OCI-LY1 (cell line): ENCODE measurements around the gene ZNF106.

Source experiments
- H2AFZ ChIP-seq: fragments of 200-600 bp; sonication (generic), shearing (Covaris generic); 2 replicates; pipeline ENCODE4 v1.6.0; 2014; ENCODE audit warnings: antibody characterized with exemption, mild to moderate bottlenecking, low read length
- H3F3A ChIP-seq: fragments of 200-600 bp; sonication (generic), shearing (Covaris generic); 2 replicates; pipeline ENCODE4 v1.6.0; 2014; ENCODE audit warnings: mild to moderate bottlenecking, antibody characterized with exemption, low read length, moderate library complexity; ENCODE audit not compliant: insufficient read depth
- H3K27ac ChIP-seq: fragments of 200-600 bp; sonication (generic); 2 replicates; pipeline ENCODE4 v1.5.1; 2014; ENCODE audit warnings: low read length, mixed run types, mild to moderate bottlenecking, low read depth; ENCODE audit not compliant: poor library complexity, severe bottlenecking
- H3K27me3 ChIP-seq: fragments of 200-600 bp; sonication (generic); 2 replicates; pipeline ENCODE4 v1.6.0; 2014; ENCODE audit warnings: antibody characterized with exemption, mild to moderate bottlenecking, low read length, moderate library complexity; ENCODE audit not compliant: insufficient read depth
- H3K36me3 ChIP-seq: fragments of 200-600 bp; sonication (generic); 2 replicates; pipeline ENCODE4 v1.6.1; 2014; ENCODE audit warnings: mild to moderate bottlenecking, antibody characterized with exemption, low read length, moderate library complexity, mixed read lengths; ENCODE audit not compliant: insufficient read depth
- H3K4me1 ChIP-seq: fragments of 200-600 bp; sonication (generic); 2 replicates; pipeline ENCODE4 v1.5.1; 2014; ENCODE audit warnings: mild to moderate bottlenecking, low read length, moderate library complexity; ENCODE audit not compliant: insufficient read depth, severe bottlenecking
- H3K4me2 ChIP-seq: fragments of 200-600 bp; sonication (generic), shearing (Covaris generic); 2 replicates; pipeline ENCODE4 v1.6.1; 2014; ENCODE audit warnings: low read length
- H3K4me3 ChIP-seq: fragments of 200-600 bp; sonication (generic); 2 replicates; pipeline ENCODE4 v1.5.1; 2014; ENCODE audit warnings: low read length, low read depth, mild to moderate bottlenecking, mixed read lengths; ENCODE audit not compliant: poor library complexity, severe bottlenecking
- H3K79me2 ChIP-seq: fragments of 200-600 bp; shearing (Covaris generic); 2 replicates; pipeline ENCODE4 v1.6.1; 2016; ENCODE audit warnings: mixed run types, low read length, mixed read lengths; ENCODE audit not compliant: insufficient read depth
- H3K9ac ChIP-seq: fragments of 200-600 bp; sonication (generic), shearing (Covaris generic); 2 replicates; pipeline ENCODE4 v1.6.1; 2014; ENCODE audit warnings: mild to moderate bottlenecking, low read length, mixed read lengths
- H3K9me2 ChIP-seq: fragments of 200-600 bp; sonication (generic), shearing (Covaris generic); 2 replicates; pipeline ENCODE4 v1.6.1; 2014; ENCODE audit warnings: low read depth, mild to moderate bottlenecking, low read length, mixed read lengths
- H3K9me3 ChIP-seq: fragments of 200-600 bp; shearing (Covaris generic); 2 replicates; pipeline ENCODE4 v1.6.1; 2014; ENCODE audit warnings: low read length, mixed read lengths
- H4K20me1 ChIP-seq: fragments of 200-600 bp; sonication (generic), shearing (Covaris generic); 2 replicates; pipeline ENCODE4 v1.6.0; 2016; ENCODE audit warnings: mild to moderate bottlenecking, low read length; ENCODE audit not compliant: insufficient read depth
- EZH2 ChIP-seq: fragments of 200-600 bp; sonication (generic), shearing (Covaris generic); IDR thresholded peaks from 2 replicates; pipeline ENCODE4 v1.8.0; 2017; ENCODE audit warnings: borderline replicate concordance, mixed run types, mild to moderate bottlenecking, antibody characterized with exemption, low read length, moderate library complexity, mixed read lengths
- TF ChIP-seq, protein P1 (sequence below): fragments of 200-600 bp; sonication (generic), shearing (Covaris generic); IDR thresholded peaks from 2 replicates; pipeline ENCODE4 v1.5.1; 2017; ENCODE audit warnings: mild to moderate bottlenecking, antibody characterized with exemption, low read length, moderate library complexity, mixed read lengths

ZNF106 gene

DNA sequence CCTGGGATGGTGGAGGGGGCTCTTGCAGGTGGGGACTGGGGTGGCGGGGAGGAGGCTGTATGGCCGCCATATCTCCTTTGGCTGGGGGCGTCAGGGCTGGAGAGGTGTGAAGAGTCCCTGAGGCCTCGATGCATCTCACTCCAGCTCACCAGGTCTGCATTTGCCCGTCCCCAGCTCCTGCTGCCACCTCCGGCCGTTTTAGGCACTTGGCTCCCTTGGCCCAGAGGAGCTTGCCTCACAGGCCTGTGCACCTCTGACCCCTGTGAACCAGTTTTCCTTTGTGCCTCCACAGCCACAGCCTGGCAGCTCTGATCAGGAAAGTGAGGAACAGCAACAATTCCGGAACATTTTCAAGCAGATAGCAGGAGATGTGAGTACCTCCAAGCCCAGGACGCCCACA, 81.9 kb downstream of the ZNF106 start:
- TF ChIP-seq, protein P1, sequence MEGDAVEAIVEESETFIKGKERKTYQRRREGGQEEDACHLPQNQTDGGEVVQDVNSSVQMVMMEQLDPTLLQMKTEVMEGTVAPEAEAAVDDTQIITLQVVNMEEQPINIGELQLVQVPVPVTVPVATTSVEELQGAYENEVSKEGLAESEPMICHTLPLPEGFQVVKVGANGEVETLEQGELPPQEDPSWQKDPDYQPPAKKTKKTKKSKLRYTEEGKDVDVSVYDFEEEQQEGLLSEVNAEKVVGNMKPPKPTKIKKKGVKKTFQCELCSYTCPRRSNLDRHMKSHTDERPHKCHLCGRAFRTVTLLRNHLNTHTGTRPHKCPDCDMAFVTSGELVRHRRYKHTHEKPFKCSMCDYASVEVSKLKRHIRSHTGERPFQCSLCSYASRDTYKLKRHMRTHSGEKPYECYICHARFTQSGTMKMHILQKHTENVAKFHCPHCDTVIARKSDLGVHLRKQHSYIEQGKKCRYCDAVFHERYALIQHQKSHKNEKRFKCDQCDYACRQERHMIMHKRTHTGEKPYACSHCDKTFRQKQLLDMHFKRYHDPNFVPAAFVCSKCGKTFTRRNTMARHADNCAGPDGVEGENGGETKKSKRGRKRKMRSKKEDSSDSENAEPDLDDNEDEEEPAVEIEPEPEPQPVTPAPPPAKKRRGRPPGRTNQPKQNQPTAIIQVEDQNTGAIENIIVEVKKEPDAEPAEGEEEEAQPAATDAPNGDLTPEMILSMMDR: no peak
- no peak for TF ChIP-seq EZH2
- H3K9me3 ChIP-seq: no peaks in the 10 kb centered on the region
- no peaks in the 10 kb centered on the region for H3F3A ChIP-seq
- H2AFZ ChIP-seq: no peak overlapping the region
- H3K4me2 ChIP-seq: no peak overlapping the region
- H3K36me3 ChIP-seq: peaks cover 24% of the 10 kb centered on the region
- H3K79me2 ChIP-seq: no peaks in the 10 kb centered on the region
- H3K4me1 ChIP-seq: no peaks in the 10 kb centered on the region
- H3K4me3 ChIP-seq: no peak overlapping the region
- no peak overlapping the region for H3K9ac ChIP-seq
- no peaks in the 10 kb centered on the region for H3K27me3 ChIP-seq
- H3K27ac ChIP-seq: no peak overlapping the region
- H3K9me2 ChIP-seq: no peaks in the 10 kb centered on the region
- no peaks in the 10 kb centered on the region for H4K20me1 ChIP-seq

DNA sequence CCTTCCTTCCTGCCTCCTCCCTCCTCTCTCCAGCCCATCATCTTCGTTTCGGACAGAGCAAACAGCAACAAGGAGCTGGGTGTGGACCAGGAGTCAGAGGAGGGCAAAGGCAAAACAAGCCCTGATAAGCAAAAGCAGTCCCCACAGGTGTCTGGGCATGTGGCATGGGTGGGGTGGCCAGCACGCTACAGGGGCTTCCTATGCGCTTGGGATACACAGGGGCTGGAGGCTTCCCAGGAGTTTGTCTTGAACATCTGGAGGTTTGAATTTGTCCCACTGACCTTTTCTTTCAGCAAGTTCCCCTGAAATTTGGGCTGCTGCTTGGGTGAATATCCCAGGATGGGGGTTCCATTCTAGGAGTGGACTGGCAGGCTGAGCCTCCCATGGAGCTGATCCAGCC, 82.8 kb downstream of the ZNF106 start:
- Histone ChIP-seq H3K4me1 (no peaks in the 10 kb centered on the region), H3K79me2 (no peaks in the 10 kb centered on the region), H3K36me3 (peaks cover 15% of the 10 kb centered on the region), H4K20me1 (no peaks in the 10 kb centered on the region), H3K9me2 (no peaks in the 10 kb centered on the region), H3K4me2 (no peak overlapping the region), H3K27me3 (no peaks in the 10 kb centered on the region), H3K27ac (no peak overlapping the region), H3F3A (no peaks in the 10 kb centered on the region), H3K4me3 (no peak overlapping the region), H3K9me3 (no peaks in the 10 kb centered on the region), H3K9ac (no peak overlapping the region), H2AFZ (no peak overlapping the region)
- TF ChIP-seq EZH2: no peak
- TF ChIP-seq, protein P1: no peak

DNA sequence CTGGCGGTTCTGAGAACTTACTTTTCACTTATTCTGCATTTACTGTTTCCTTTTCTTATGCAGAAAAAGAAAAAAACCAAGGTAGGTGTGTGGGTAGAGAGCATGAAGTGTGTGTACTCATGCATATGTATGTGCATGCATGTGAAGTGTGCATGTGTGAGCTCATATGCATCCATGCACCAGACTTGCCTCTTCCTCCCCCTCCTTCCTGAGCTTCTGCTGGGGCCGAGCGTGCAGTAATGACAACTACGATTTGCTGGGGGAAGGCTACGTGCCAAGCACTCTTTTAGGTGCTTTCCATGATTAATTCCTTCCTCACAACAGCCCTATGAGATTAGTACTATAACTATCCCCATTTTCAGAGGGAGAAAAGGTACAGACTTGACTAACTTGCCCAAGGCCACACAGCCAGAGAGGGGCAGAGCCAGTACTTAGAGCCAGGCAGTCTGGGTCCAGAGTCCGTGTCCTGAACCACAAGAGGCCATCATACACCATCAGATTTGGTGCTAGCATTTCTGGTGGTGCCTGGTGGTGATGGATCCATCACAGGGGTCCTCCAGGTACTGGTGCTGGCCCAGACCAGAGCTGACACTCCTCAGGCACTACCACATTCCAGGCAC, 85.0 kb downstream of the ZNF106 start:
- TF ChIP-seq, protein P1: no peak
- TF ChIP-seq EZH2: no peak
- Histone ChIP-seq H3K36me3 (no peaks in the 10 kb centered on the region), H3K79me2 (no peaks in the 10 kb centered on the region), H3K4me1 (peaks cover 18% of the 10 kb centered on the region), H3K9me2 (no peaks in the 10 kb centered on the region), H3K27ac (no peak overlapping the region), H3K9me3 (no peaks in the 10 kb centered on the region), H3K9ac (no peak overlapping the region), H3F3A (no peaks in the 10 kb centered on the region), H2AFZ (no peak overlapping the region), H4K20me1 (no peaks in the 10 kb centered on the region), H3K4me2 (no peak overlapping the region), H3K27me3 (no peaks in the 10 kb centered on the region), H3K4me3 (no peak overlapping the region)
